ENCODE data around the gene IQCN. TPM values are rescaled to one million over a fixed set of nuclear protein-coding genes. Genes with fewer than 3 reads are reported as not detected.

Gene IQCN
- total and polyA plus RNA-seq, 5 donors from 2014 or later = 0.03 to 26.5 (median 0.22) TPM; not detected in 1

- Mint-ChIP-seq H3K27ac (peak overlapping the region; percentile 91 to 100 (median 99)), H3K27me3 (peaks cover 5% of the 10 kb centered on the region), H3K36me3 (no peaks in the 10 kb centered on the region), H3K4me1 (peaks cover 15 to 56% (median 28%) of the 10 kb centered on the region in 4 donors), H3K4me3 (peak overlapping the region; percentile 91 to 97 (median 93)), H3K9me3 (no peaks in the 10 kb centered on the region)
- Histone ChIP-seq H3K4me3 (ENCODE audit: low read depth, low read length) (peak overlapping the region; percentile 64), H3K36me3 (ENCODE audit: control insufficient read depth, insufficient read depth, low read length) (no peaks in the 10 kb centered on the region), H3K4me1 (ENCODE audit: control insufficient read depth, insufficient read depth, low read length, poor library complexity, severe bottlenecking) (peaks cover 57% of the 10 kb centered on the region), H3K27ac (ENCODE audit: insufficient read depth, low read length, poor library complexity, severe bottlenecking) (peak overlapping the region; percentile 99), H3K27me3 (ENCODE audit: control insufficient read depth, insufficient read depth, low read length) (no peaks in the 10 kb centered on the region), H3K9me3 (ENCODE audit: control insufficient read depth in 2 of 2, low read length in 2 of 2) (no peaks in the 10 kb centered on the region)
- ATAC-seq (ENCODE audit: low read depth in 2 of 2) (no peak), DNase-seq (no peak)
Measured at GRCh38 chr19:18293642-18294466, 19.6 kb upstream of the IQCN start.

- Histone ChIP-seq H3K27ac (ENCODE audit: insufficient read depth, low read length, poor library complexity, severe bottlenecking) (peak overlapping the region; percentile 99), H3K27me3 (ENCODE audit: control insufficient read depth, insufficient read depth, low read length) (no peaks in the 10 kb centered on the region), H3K4me1 (ENCODE audit: control insufficient read depth, insufficient read depth, low read length, poor library complexity, severe bottlenecking) (peaks cover 57% of the 10 kb centered on the region), H3K36me3 (ENCODE audit: control insufficient read depth, insufficient read depth, low read length) (no peaks in the 10 kb centered on the region), H3K4me3 (ENCODE audit: low read depth, low read length) (peak overlapping the region; percentile 65), H3K9me3 (ENCODE audit: control insufficient read depth in 2 of 2, low read length in 2 of 2) (no peaks in the 10 kb centered on the region)
- no peaks in the 10 kb centered on the region for H3K36me3 Mint-ChIP-seq
- peaks cover 15 to 62% (median 28%) of the 10 kb centered on the region in 4 donors for H3K4me1 Mint-ChIP-seq
- ATAC-seq (ENCODE audit: low read depth in 2 of 2) = no peak
- H3K4me3 Mint-ChIP-seq = peak overlapping the region; percentile 91 to 94 (median 93)
- no peaks in the 10 kb centered on the region for H3K9me3 Mint-ChIP-seq
- peak overlapping the region; percentile 50 to 100 (median 99) for H3K27ac Mint-ChIP-seq
- peak; percentile 17 to 67 (median 25) for DNase-seq
- peaks cover 5% of the 10 kb centered on the region for H3K27me3 Mint-ChIP-seq
Measured at GRCh38 chr19:18292810-18293641, 18.8 kb upstream of the IQCN start.

GRCh38 chr19:18292462-18292809 lies 18.2 kb upstream of the IQCN start:
- ATAC-seq (ENCODE audit: low read depth in 2 of 2) (no peak), DNase-seq (peak in 1 of 3 donors; percentile 42)
- Histone ChIP-seq H3K4me3 (ENCODE audit: low read depth, low read length) (peak overlapping the region; percentile 65), H3K36me3 (ENCODE audit: control insufficient read depth, insufficient read depth, low read length) (no peaks in the 10 kb centered on the region), H3K27me3 (ENCODE audit: control insufficient read depth, insufficient read depth, low read length) (no peaks in the 10 kb centered on the region), H3K9me3 (ENCODE audit: control insufficient read depth in 2 of 2, low read length in 2 of 2) (no peaks in the 10 kb centered on the region), H3K4me1 (ENCODE audit: control insufficient read depth, insufficient read depth, low read length, poor library complexity, severe bottlenecking) (peaks cover 57% of the 10 kb centered on the region), H3K27ac (ENCODE audit: insufficient read depth, low read length, poor library complexity, severe bottlenecking) (peak overlapping the region; percentile 99)
- Mint-ChIP-seq H3K36me3 (no peaks in the 10 kb centered on the region), H3K9me3 (no peaks in the 10 kb centered on the region), H3K4me1 (peaks cover 15 to 62% (median 28%) of the 10 kb centered on the region in 4 donors), H3K27ac (peak overlapping the region; percentile 77 to 100 (median 99)), H3K27me3 (peaks cover 5% of the 10 kb centered on the region), H3K4me3 (peak overlapping the region; percentile 91 to 94 (median 93))

- ATAC-seq (ENCODE audit: low read depth in 2 of 2) (peak in 1 of 2 donors; percentile 26), DNase-seq (peak; percentile 63 to 83 (median 72))
- Mint-ChIP-seq H3K27ac (peak overlapping the region; percentile 97 to 100 (median 99)), H3K36me3 (no peaks in the 10 kb centered on the region), H3K27me3 (peaks cover 5% of the 10 kb centered on the region), H3K4me3 (peak overlapping the region; percentile 91 to 94 (median 93)), H3K9me3 (no peaks in the 10 kb centered on the region), H3K4me1 (peaks cover 15 to 61% (median 28%) of the 10 kb centered on the region in 4 donors)
- peak overlapping the region; percentile 99 for H3K27ac ChIP-seq (ENCODE audit: insufficient read depth, low read length, poor library complexity, severe bottlenecking)
- peaks cover 57% of the 10 kb centered on the region for H3K4me1 ChIP-seq (ENCODE audit: control insufficient read depth, insufficient read depth, low read length, poor library complexity, severe bottlenecking)
- H3K36me3 ChIP-seq (ENCODE audit: control insufficient read depth, insufficient read depth, low read length) = no peaks in the 10 kb centered on the region
- no peaks in the 10 kb centered on the region for H3K27me3 ChIP-seq (ENCODE audit: control insufficient read depth, insufficient read depth, low read length)
- no peaks in the 10 kb centered on the region for H3K9me3 ChIP-seq (ENCODE audit: control insufficient read depth in 2 of 2, low read length in 2 of 2)
- H3K4me3 ChIP-seq (ENCODE audit: low read depth, low read length) = peak overlapping the region; percentile 65
Measured at GRCh38 chr19:18291590-18292461, 17.6 kb upstream of the IQCN start.

GRCh38 chr19:18291019-18291524 lies 16.8 kb upstream of the IQCN start:
- H3K27me3 ChIP-seq (ENCODE audit: control insufficient read depth, insufficient read depth, low read length) = no peaks in the 10 kb centered on the region
- no peaks in the 10 kb centered on the region for H3K36me3 ChIP-seq (ENCODE audit: control insufficient read depth, insufficient read depth, low read length)
- H3K9me3 Mint-ChIP-seq = peaks cover 0 to 2% (median 0%) of the 10 kb centered on the region in 7 donors
- peaks cover 57% of the 10 kb centered on the region for H3K4me1 ChIP-seq (ENCODE audit: control insufficient read depth, insufficient read depth, low read length, poor library complexity, severe bottlenecking)
- peak overlapping the region; percentile 99 for H3K27ac ChIP-seq (ENCODE audit: insufficient read depth, low read length, poor library complexity, severe bottlenecking)
- H3K4me3 Mint-ChIP-seq = peak overlapping the region; percentile 91 to 94 (median 93)
- no peak overlapping the region for H3K4me3 ChIP-seq (ENCODE audit: low read depth, low read length)
- no peaks in the 10 kb centered on the region for H3K9me3 ChIP-seq (ENCODE audit: control insufficient read depth in 2 of 2, low read length in 2 of 2)
- peaks cover 5% of the 10 kb centered on the region for H3K27me3 Mint-ChIP-seq
- no peak for ATAC-seq (ENCODE audit: low read depth in 2 of 2)
- H3K36me3 Mint-ChIP-seq = no peaks in the 10 kb centered on the region
- H3K4me1 Mint-ChIP-seq = peaks cover 15 to 63% (median 32%) of the 10 kb centered on the region in 4 donors
- peak in 2 of 3 donors; percentile 13 to 22 for DNase-seq
- H3K27ac Mint-ChIP-seq = peak overlapping the region; percentile 97 to 100 (median 99)

GRCh38 chr19:18290302-18291018 lies 16.2 kb upstream of the IQCN start:
- Histone ChIP-seq H3K4me1 (ENCODE audit: control insufficient read depth, insufficient read depth, low read length, poor library complexity, severe bottlenecking) (peaks cover 60% of the 10 kb centered on the region), H3K9me3 (ENCODE audit: control insufficient read depth in 2 of 2, low read length in 2 of 2) (no peaks in the 10 kb centered on the region), H3K27ac (ENCODE audit: insufficient read depth, low read length, poor library complexity, severe bottlenecking) (peak overlapping the region; percentile 99), H3K4me3 (ENCODE audit: low read depth, low read length) (no peak overlapping the region), H3K27me3 (ENCODE audit: control insufficient read depth, insufficient read depth, low read length) (no peaks in the 10 kb centered on the region), H3K36me3 (ENCODE audit: control insufficient read depth, insufficient read depth, low read length) (no peaks in the 10 kb centered on the region)
- Mint-ChIP-seq H3K9me3 (peaks cover 0 to 2% (median 0%) of the 10 kb centered on the region in 7 donors), H3K27ac (peak overlapping the region; percentile 97 to 100 (median 99)), H3K4me1 (peaks cover 15 to 68% (median 36%) of the 10 kb centered on the region in 4 donors), H3K27me3 (peaks cover 5% of the 10 kb centered on the region), H3K4me3 (peak overlapping the region; percentile 79 to 93 (median 92)), H3K36me3 (no peaks in the 10 kb centered on the region)
- peak; percentile 66 to 68 for ATAC-seq (ENCODE audit: low read depth in 2 of 2)
- DNase-seq = peak; percentile 67 to 98 (median 72)

Measured in CD4-positive, CD25-positive, alpha-beta regulatory T cell (primary cell).